Gastrocnemius medialis (tissue), 4 donors: Measurements from ENCODE around the gene SANBR. TPM values are rescaled to one million over a fixed set of nuclear protein-coding genes. Genes with fewer than 3 reads are reported as not detected.

Experiments used
- ATAC-seq, 2 donors: fragments of 150-250 bp; one replicate each; pipeline ENCODE4 v1.9.1; 2016
- DNase-seq, 2 donors: peaks; one replicate each; pipeline ENCODE4 v3.0.0-alpha.2; 2019
- H3K27ac ChIP-seq, 4 donors: fragments of 200-600 bp; sonication (generic); 1 replicate in 1 of 4; 2 replicates in 3 of 4; pipeline ENCODE4 v1.5.1; 2016 to 2018; ENCODE audit warnings: mild to moderate bottlenecking in 2 of 4, moderate library complexity in 1 of 4
- H3K27me3 ChIP-seq, 3 donors: fragments of 200-600 bp; sonication (generic) in 2 of 3; 1 replicate in 1 of 3; 2 replicates in 2 of 3; pipeline versions ENCODE4 v1.5.1 to v1.6.0; 2016 to 2019; ENCODE audit warnings: mild to moderate bottlenecking in 1 of 3, moderate library complexity in 1 of 3
- H3K36me3 ChIP-seq, 2 donors: fragments of 200-600 bp; sonication (generic) in 1 of 2; one replicate each; pipeline ENCODE4 v1.5.1; 2017 to 2018
- H3K4me1 ChIP-seq, 2 donors: fragments of 200-600 bp; sonication (generic) in 1 of 2; one replicate each; pipeline ENCODE4 v1.5.1; 2016 to 2017; ENCODE audit warnings: mild to moderate bottlenecking in 2 of 2
- H3K4me3 ChIP-seq, 4 donors: fragments of 200-600 bp; sonication (generic) in 3 of 4; 1 replicate in 1 of 4; 2 replicates in 3 of 4; pipeline ENCODE4 v1.5.1; 2016 to 2019; ENCODE audit warnings: mild to moderate bottlenecking in 2 of 4
- H3K9me3 ChIP-seq, 3 donors: fragments of 200-600 bp; sonication (generic) in 2 of 3; 1 replicate in 1 of 3; 2 replicates in 2 of 3; pipeline ENCODE4 v1.5.1; 2016 to 2019
- CTCF ChIP-seq, 5 experiments: fragments of 450-650 bp in 3 of 5; fragments of 200-600 bp in 2 of 5; sonication (generic) in 2 of 5; IDR thresholded peaks in 4 of 5; conservative IDR thresholded peaks in 1 of 5; 1 replicate in 4 of 5; 2 replicates in 1 of 5; pipeline ENCODE4 v1.5.1; 2016 to 2019; ENCODE audit warnings: antibody characterized with exemption in 5 of 5, mild to moderate bottlenecking in 3 of 5, moderate library complexity in 3 of 5
- POLR2A ChIP-seq, 2 donors: fragments of 450-650 bp; IDR thresholded peaks; one replicate each; pipeline ENCODE4 v1.6.1; 2017; ENCODE audit warnings: antibody characterized with exemption in 2 of 2, mild to moderate bottlenecking in 2 of 2, moderate library complexity in 2 of 2
- in situ Hi-C, 4 donors: fragments of 200-750 bp; cut with MboI; loops; one replicate each; pipeline versions ENCODE4 v1.15.0 to v1.8.0; 2017; ENCODE audit warnings: low sequenced_read_pairs in 4 of 4
- intact Hi-C: fragments of 100-400 bp; cut with DNase I; formaldehyde crosslinking; loops from one replicate; pipeline ENCODE4 v1.15.1; 2023; ENCODE audit warnings: low total_unique reads
- total RNA-seq, 4 donors: library from RNA; depleted of rRNA; stranded (reverse); fragments of >200 nt; gene quantifications; one replicate each; pipeline versions ENCODE4 v1.1.0 to v1.2.3, GENCODE V29; 2016

The SANBR gene
- total RNA-seq, 4 donors from 2014 or later = 1.5 to 6.5 (median 2.1) TPM

- H3K4me3 ChIP-seq = no peak overlapping the region
- intact Hi-C loops = no loop called here
- H3K4me1 ChIP-seq = no peaks in the 10 kb centered on the region
- no peaks in the 10 kb centered on the region for H3K27me3 ChIP-seq
- H3K27ac ChIP-seq = no peak overlapping the region
- DNase-seq = no peak
- H3K36me3 ChIP-seq = no peaks in the 10 kb centered on the region
- H3K9me3 ChIP-seq = no peaks in the 10 kb centered on the region
- in situ Hi-C loops = no loop called here
- no peak for ATAC-seq
- TF ChIP-seq POLR2A (IDR thresholded peaks at IDR 0.05) = no peak
- no peak for TF ChIP-seq CTCF (IDR thresholded peaks at IDR 0.05 in 4 of 5, conservative IDR thresholded peaks at IDR 0.05 in 1 of 5)
Measured at GRCh38 chr2:61096438-61096837, 30.8 kb downstream of the SANBR start.

- no peak for DNase-seq
- ATAC-seq = no peak
- H3K4me3 ChIP-seq = no peak overlapping the region
- in situ Hi-C loops (no loop called here), intact Hi-C loops (no loop called here)
- no peaks in the 10 kb centered on the region for H3K36me3 ChIP-seq
- no peaks in the 10 kb centered on the region for H3K9me3 ChIP-seq
- no peaks in the 10 kb centered on the region for H3K4me1 ChIP-seq
- H3K27ac ChIP-seq = no peak overlapping the region
- H3K27me3 ChIP-seq = no peaks in the 10 kb centered on the region
- TF ChIP-seq POLR2A (IDR thresholded peaks at IDR 0.05) = no peak
- TF ChIP-seq CTCF (IDR thresholded peaks at IDR 0.05 in 4 of 5, conservative IDR thresholded peaks at IDR 0.05 in 1 of 5) = no peak
Measured at GRCh38 chr2:61100801-61101200, 35.1 kb downstream of the SANBR start.

- ATAC-seq = peak in 1 of 2 donors; percentile 55
- no peak overlapping the region for H3K4me3 ChIP-seq
- DNase-seq = no peak
- TF ChIP-seq POLR2A (IDR thresholded peaks at IDR 0.05) (no peak), CTCF (IDR thresholded peaks at IDR 0.05 in 4 of 5, conservative IDR thresholded peaks at IDR 0.05 in 1 of 5) (no peak)
- H3K27ac ChIP-seq = no peak overlapping the region
- in situ Hi-C loops (no loop called here), intact Hi-C loops (no loop called here)
- no peaks in the 10 kb centered on the region for H3K9me3 ChIP-seq
- peaks cover 0 to 30% of the 10 kb centered on the region in 2 donors for H3K36me3 ChIP-seq
- no peaks in the 10 kb centered on the region for H3K4me1 ChIP-seq
- H3K27me3 ChIP-seq = no peaks in the 10 kb centered on the region
Measured at GRCh38 chr2:61109291-61109690, 43.6 kb downstream of the SANBR start.

- DNase-seq (no peak), ATAC-seq (no peak)
- no peak for TF ChIP-seq POLR2A (IDR thresholded peaks at IDR 0.05)
- TF ChIP-seq CTCF (IDR thresholded peaks at IDR 0.05 in 4 of 5, conservative IDR thresholded peaks at IDR 0.05 in 1 of 5) = no peak
- in situ Hi-C loops (no loop called here), intact Hi-C loops (no loop called here)
- Histone ChIP-seq H3K27me3 (no peaks in the 10 kb centered on the region), H3K36me3 (peaks cover 0 to 30% of the 10 kb centered on the region in 2 donors), H3K4me3 (no peak overlapping the region), H3K9me3 (no peaks in the 10 kb centered on the region), H3K27ac (no peak overlapping the region), H3K4me1 (no peaks in the 10 kb centered on the region)
Measured at GRCh38 chr2:61111708-61112107, 46.0 kb downstream of the SANBR start.

DNA sequence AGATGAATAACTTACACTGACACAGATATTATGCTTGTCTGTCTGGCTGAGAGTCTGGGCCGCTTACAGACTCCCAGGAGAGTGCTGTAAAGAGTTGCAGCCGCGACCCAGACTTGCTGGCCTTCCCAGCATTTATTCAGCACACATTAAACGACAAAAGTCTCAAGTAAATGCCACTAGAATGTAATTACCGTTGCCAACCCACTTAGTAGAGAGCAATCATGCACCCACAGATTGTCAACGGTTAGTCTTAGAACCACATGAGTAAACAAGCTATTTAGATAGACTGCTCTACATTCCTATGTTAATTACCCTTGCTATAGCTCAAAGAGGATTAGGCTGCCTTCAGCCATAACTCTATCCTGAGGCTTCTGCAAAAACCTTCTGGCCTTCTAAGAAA, 48.5 kb downstream of the SANBR start:
- no peak for ATAC-seq
- Histone ChIP-seq H3K36me3 (peaks cover 0 to 50% of the 10 kb centered on the region in 2 donors), H3K4me1 (no peaks in the 10 kb centered on the region), H3K9me3 (no peaks in the 10 kb centered on the region), H3K4me3 (no peak overlapping the region), H3K27me3 (no peaks in the 10 kb centered on the region), H3K27ac (no peak overlapping the region)
- in situ Hi-C loops = no loop called here
- intact Hi-C loops = no loop called here
- TF ChIP-seq POLR2A (IDR thresholded peaks at IDR 0.05) (no peak), CTCF (IDR thresholded peaks at IDR 0.05 in 4 of 5, conservative IDR thresholded peaks at IDR 0.05 in 1 of 5) (no peak)
- DNase-seq = no peak
